Keratinocyte (primary cell): ENCODE data around the gene CBLN3. TPM values are rescaled to one million over a fixed set of nuclear protein-coding genes. Genes with fewer than 3 reads are reported as not detected.

Experiments used
- DNase-seq: peaks from one replicate; pipeline ENCODE4 v3.0.0-alpha.2; 2011; ENCODE audit warnings: low read depth, missing footprints, low spot score
- FAIRE-seq: peaks from 2 replicates; lab custom pipeline; 2011; peaks lifted over from hg19 to GRCh38; lab: Jason Lieb, UNC
- H2AFZ ChIP-seq: 2 replicates; pipeline ENCODE4 v1.6.0; 2012; ENCODE audit warnings: low read length, control low read depth, inconsistent platforms; ENCODE audit not compliant: control insufficient read depth
- H3K27ac ChIP-seq: 2 replicates; pipeline ENCODE4 v1.5.1; 2011; ENCODE audit warnings: low read length; ENCODE audit not compliant: control insufficient read depth, insufficient read depth
- H3K27me3 ChIP-seq: 3 replicates; pipeline ENCODE4 v1.6.0; 2011; ENCODE audit warnings: low read length; ENCODE audit not compliant: control insufficient read depth, insufficient read depth; ENCODE audit errors: extremely low read depth
- H3K36me3 ChIP-seq, 2 experiments: 2 replicates in 1 of 2; 3 replicates in 1 of 2; pipeline ENCODE4 v1.5.1; 2011; ENCODE audit warnings: low read length in 2 of 2, mild to moderate bottlenecking in 1 of 2; ENCODE audit not compliant: control insufficient read depth in 2 of 2, insufficient read depth in 2 of 2; ENCODE audit errors: extremely low read depth in 1 of 2
- H3K4me1 ChIP-seq: 3 replicates; pipeline ENCODE4 v1.5.1; 2011; ENCODE audit warnings: low read length; ENCODE audit not compliant: control insufficient read depth, insufficient read depth; ENCODE audit errors: extremely low read depth
- H3K4me2 ChIP-seq: 3 replicates; pipeline ENCODE4 v1.6.0; 2011; ENCODE audit warnings: low read depth, low read length; ENCODE audit not compliant: control insufficient read depth, insufficient read depth; ENCODE audit errors: extremely low read depth
- H3K4me3 ChIP-seq, 3 experiments: fragments of 200-600 bp in 1 of 3; sonication (generic) in 1 of 3; 2 replicates in 2 of 3; 3 replicates in 1 of 3; pipeline ENCODE4 v1.5.1; 2011 to 2016; ENCODE audit warnings: low read length in 3 of 3, mild to moderate bottlenecking in 3 of 3, control low read depth in 2 of 3, inconsistent platforms in 1 of 3, low read depth in 1 of 3, mixed read lengths in 1 of 3, mixed run types in 1 of 3, moderate library complexity in 1 of 3; ENCODE audit not compliant: control insufficient read depth in 2 of 3, insufficient read depth in 2 of 3; ENCODE audit errors: extremely low read depth in 1 of 3
- H3K79me2 ChIP-seq: 2 replicates; pipeline ENCODE4 v1.6.0; 2012; ENCODE audit warnings: low read length; ENCODE audit not compliant: control insufficient read depth, insufficient read depth
- H3K9ac ChIP-seq: 3 replicates; pipeline ENCODE4 v1.6.0; 2011; ENCODE audit warnings: low read length; ENCODE audit not compliant: control insufficient read depth, insufficient read depth; ENCODE audit errors: extremely low read depth
- H3K9me1 ChIP-seq: 3 replicates; pipeline ENCODE4 v1.6.0; 2011; ENCODE audit warnings: low read length; ENCODE audit not compliant: control insufficient read depth, insufficient read depth; ENCODE audit errors: extremely low read depth
- H3K9me3 ChIP-seq: 2 replicates; pipeline ENCODE4 v1.5.1; 2012; ENCODE audit warnings: low read depth, low read length; ENCODE audit not compliant: control insufficient read depth
- H4K20me1 ChIP-seq: 3 replicates; pipeline ENCODE4 v1.6.0; 2011; ENCODE audit warnings: low read length; ENCODE audit not compliant: control insufficient read depth, insufficient read depth; ENCODE audit errors: extremely low read depth
- EZH2 ChIP-seq: IDR thresholded peaks from one replicate; pipeline ENCODE4 v1.6.1; 2012; ENCODE audit warnings: inconsistent platforms, mild to moderate bottlenecking, low read length, moderate library complexity
- dilution Hi-C: fragments of 300-500 bp; cut with MboI; formaldehyde crosslinking; loops from one replicate; pipeline ENCODE4 v1.7.0; 2020; ENCODE audit warnings: low sequenced_read_pairs; ENCODE audit not compliant: extremely low pct_ligation_motif_present
- polyA plus RNA-seq, 5 experiments: library from polyadenylated mRNA; depleted of rRNA in 3 of 5; stranded (reverse) in 3 of 5; stranded (forward) in 1 of 5; unstranded in 1 of 5; fragments of >200 nt; gene quantifications; 1 replicate in 1 of 5; 2 replicates in 3 of 5; 3 replicates in 1 of 5; pipeline versions ENCODE4 v1.2.1 to v1.2.3, GENCODE V29; 2011 to 2012; ENCODE audit warnings: missing spikeins in 2 of 5, low read depth in 1 of 5, low replicate concordance in 1 of 5
- TF ChIP-seq, protein P1 (sequence below), 3 experiments: IDR thresholded peaks in 1 of 3; conservative IDR thresholded peaks in 1 of 3; optimal IDR thresholded peaks in 1 of 3; 2 replicates in 2 of 3; 3 replicates in 1 of 3; pipeline versions ENCODE3 to v1.5.1; 2011; ENCODE audit warnings: low read length in 3 of 3, mild to moderate bottlenecking in 3 of 3, moderate library complexity in 2 of 3, control low read depth in 1 of 3, inconsistent platforms in 1 of 3; ENCODE audit not compliant: insufficient read depth in 2 of 3; ENCODE audit errors: extremely low read depth in 1 of 3

CBLN3 gene
- polyA plus RNA-seq, 1 donor (not counting 4 experiments of a cell fraction or from before 2014, with no cell fraction given), result 1.6 TPM

GRCh38 chr14:24459331-24459730, 29.9 kb upstream of the CBLN3 start:
- H3K9me1 ChIP-seq, result no peaks in the 10 kb centered on the region
- H3K4me2 ChIP-seq, result no peak overlapping the region
- no peaks in the 10 kb centered on the region for H3K36me3 ChIP-seq
- no peak for FAIRE-seq
- no peak overlapping the region for H3K27ac ChIP-seq
- H3K9me3 ChIP-seq, result no peaks in the 10 kb centered on the region
- no peaks in the 10 kb centered on the region for H3K4me1 ChIP-seq
- TF ChIP-seq EZH2, result no peak
- TF ChIP-seq, protein P1, sequence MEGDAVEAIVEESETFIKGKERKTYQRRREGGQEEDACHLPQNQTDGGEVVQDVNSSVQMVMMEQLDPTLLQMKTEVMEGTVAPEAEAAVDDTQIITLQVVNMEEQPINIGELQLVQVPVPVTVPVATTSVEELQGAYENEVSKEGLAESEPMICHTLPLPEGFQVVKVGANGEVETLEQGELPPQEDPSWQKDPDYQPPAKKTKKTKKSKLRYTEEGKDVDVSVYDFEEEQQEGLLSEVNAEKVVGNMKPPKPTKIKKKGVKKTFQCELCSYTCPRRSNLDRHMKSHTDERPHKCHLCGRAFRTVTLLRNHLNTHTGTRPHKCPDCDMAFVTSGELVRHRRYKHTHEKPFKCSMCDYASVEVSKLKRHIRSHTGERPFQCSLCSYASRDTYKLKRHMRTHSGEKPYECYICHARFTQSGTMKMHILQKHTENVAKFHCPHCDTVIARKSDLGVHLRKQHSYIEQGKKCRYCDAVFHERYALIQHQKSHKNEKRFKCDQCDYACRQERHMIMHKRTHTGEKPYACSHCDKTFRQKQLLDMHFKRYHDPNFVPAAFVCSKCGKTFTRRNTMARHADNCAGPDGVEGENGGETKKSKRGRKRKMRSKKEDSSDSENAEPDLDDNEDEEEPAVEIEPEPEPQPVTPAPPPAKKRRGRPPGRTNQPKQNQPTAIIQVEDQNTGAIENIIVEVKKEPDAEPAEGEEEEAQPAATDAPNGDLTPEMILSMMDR (optimal IDR thresholded peaks at IDR 0.05 in 1 of 3, IDR thresholded peaks at IDR 0.05 in 1 of 3, conservative IDR thresholded peaks at IDR 0.05 in 1 of 3; ENCODE audit: extremely low read depth in 1 of 3, insufficient read depth in 2 of 3, low read length in 3 of 3), result no peak
- no peaks in the 10 kb centered on the region for H4K20me1 ChIP-seq
- no peak for DNase-seq
- H3K79me2 ChIP-seq, result no peaks in the 10 kb centered on the region
- H3K27me3 ChIP-seq, result no peaks in the 10 kb centered on the region
- no peak overlapping the region for H2AFZ ChIP-seq
- H3K4me3 ChIP-seq, result no peak overlapping the region
- no peak overlapping the region for H3K9ac ChIP-seq
- dilution Hi-C loops, result no loop called here

- Histone ChIP-seq H2AFZ (no peak overlapping the region), H4K20me1 (no peaks in the 10 kb centered on the region), H3K36me3 (no peaks in the 10 kb centered on the region), H3K9me3 (no peaks in the 10 kb centered on the region), H3K4me3 (no peak overlapping the region), H3K27ac (no peak overlapping the region), H3K79me2 (no peaks in the 10 kb centered on the region), H3K27me3 (no peaks in the 10 kb centered on the region), H3K4me2 (no peak overlapping the region), H3K9ac (no peak overlapping the region), H3K9me1 (no peaks in the 10 kb centered on the region), H3K4me1 (no peaks in the 10 kb centered on the region)
- dilution Hi-C loops, result no loop called here
- FAIRE-seq (no peak), DNase-seq (no peak)
- no peak for TF ChIP-seq EZH2
- TF ChIP-seq, protein P1 (optimal IDR thresholded peaks at IDR 0.05 in 1 of 3, IDR thresholded peaks at IDR 0.05 in 1 of 3, conservative IDR thresholded peaks at IDR 0.05 in 1 of 3; ENCODE audit: extremely low read depth in 1 of 3, insufficient read depth in 2 of 3, low read length in 3 of 3), result no peak
Observed at GRCh38 chr14:24458736-24459135, 29.3 kb upstream of the CBLN3 start.
